T-helper 1 cell treated with Interleukin-12 subunit alpha and Interleukin-12 subunit beta and Interleukin-4 antibody, amounts not matched to agents 30 μg/mL and 1 μg/mL, for 36 hours (primary cell): ENCODE measurements around the gene SLC4A3.
"Not testable (repeated sequence)": the region's sequence is repeated elsewhere in the genome, so short reads cannot be mapped to it uniquely, and the experiment has no call there.

Experiments
- H3K27ac Mint-ChIP-seq: one replicate; pipeline ENCODE4 v1.8.0; 2021; ENCODE audit warnings: mild to moderate bottlenecking, mixed read lengths
- H3K27me3 Mint-ChIP-seq: one replicate; pipeline ENCODE4 v1.8.0; 2021; ENCODE audit warnings: low read depth, mixed read lengths
- H3K36me3 Mint-ChIP-seq: one replicate; pipeline ENCODE4 v1.8.0; 2021; ENCODE audit warnings: low read depth, mixed read lengths
- H3K4me1 Mint-ChIP-seq: one replicate; pipeline ENCODE4 v1.8.0; 2021; ENCODE audit warnings: low read depth, mixed read lengths
- H3K4me3 Mint-ChIP-seq: one replicate; pipeline ENCODE4 v1.8.0; 2021; ENCODE audit warnings: mild to moderate bottlenecking, moderate library complexity, mixed read lengths
- H3K9me3 Mint-ChIP-seq: one replicate; pipeline ENCODE4 v1.8.0; 2021; ENCODE audit warnings: mixed read lengths

Gene SLC4A3

GRCh38 chr2:219664041-219664440 lies 36.6 kb downstream of the SLC4A3 start:
- Mint-ChIP-seq H3K27ac (no peak overlapping the region), H3K4me3 (no peak overlapping the region), H3K4me1 (no peaks in the 10 kb centered on the region), H3K9me3 (no peaks in the 10 kb centered on the region), H3K36me3 (no peaks in the 10 kb centered on the region), H3K27me3 (peaks cover 3% of the 10 kb centered on the region)

GRCh38 chr2:219664944-219665343 lies 37.5 kb downstream of the SLC4A3 start:
- no peak overlapping the region for H3K27ac Mint-ChIP-seq
- no peaks in the 10 kb centered on the region for H3K36me3 Mint-ChIP-seq
- peaks cover 10% of the 10 kb centered on the region for H3K27me3 Mint-ChIP-seq
- no peak overlapping the region for H3K4me3 Mint-ChIP-seq
- no peaks in the 10 kb centered on the region for H3K4me1 Mint-ChIP-seq
- H3K9me3 Mint-ChIP-seq, result no peaks in the 10 kb centered on the region

DNA sequence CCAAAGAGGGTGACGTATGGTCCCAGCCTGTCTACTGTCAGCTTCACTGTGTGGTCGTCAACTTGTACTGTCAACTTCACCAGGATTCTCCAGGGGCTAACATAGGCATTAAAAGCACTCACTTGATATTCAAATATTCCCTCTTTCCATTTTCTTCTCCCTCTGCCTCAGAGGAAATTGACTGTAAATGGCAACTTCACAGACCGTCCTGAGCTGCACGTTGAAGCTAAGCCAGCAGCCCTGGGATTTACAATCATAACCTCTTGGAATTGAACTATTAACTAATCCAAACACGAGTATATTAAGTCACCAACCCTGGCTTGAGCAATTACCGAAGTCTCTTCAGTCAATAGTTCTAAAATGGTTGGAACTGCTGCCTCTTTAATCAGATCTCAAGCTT lies 38.5 kb downstream of the SLC4A3 start:
- Mint-ChIP-seq H3K4me3 (no peak overlapping the region), H3K4me1 (no peaks in the 10 kb centered on the region), H3K27ac (no peak overlapping the region), H3K27me3 (peaks cover 7% of the 10 kb centered on the region), H3K9me3 (no peaks in the 10 kb centered on the region), H3K36me3 (no peaks in the 10 kb centered on the region)

DNA sequence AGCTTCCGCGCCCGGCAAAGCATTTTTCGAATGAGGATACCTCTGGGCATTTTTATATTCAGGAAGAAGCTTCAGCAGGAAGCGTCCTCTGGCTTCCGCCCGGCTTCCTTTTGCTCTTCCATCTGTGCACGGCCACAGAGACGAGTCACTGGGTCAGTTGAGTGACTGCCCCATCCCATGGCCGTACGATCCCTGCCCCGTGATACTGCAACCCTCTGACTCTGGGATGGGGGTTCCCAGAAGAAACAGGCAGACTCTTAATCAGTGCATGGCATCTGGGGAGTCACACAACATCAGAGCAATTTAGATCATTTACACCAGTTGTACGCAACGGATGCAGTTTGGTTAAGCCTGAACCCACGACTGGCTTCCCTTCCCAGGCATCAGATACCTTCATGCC lies 40.9 kb downstream of the SLC4A3 start:
- H3K36me3 Mint-ChIP-seq, result no peaks in the 10 kb centered on the region
- no peak overlapping the region for H3K4me3 Mint-ChIP-seq
- H3K9me3 Mint-ChIP-seq, result no peaks in the 10 kb centered on the region
- no peak overlapping the region for H3K27ac Mint-ChIP-seq
- no peaks in the 10 kb centered on the region for H3K4me1 Mint-ChIP-seq
- peaks cover 7% of the 10 kb centered on the region for H3K27me3 Mint-ChIP-seq

DNA sequence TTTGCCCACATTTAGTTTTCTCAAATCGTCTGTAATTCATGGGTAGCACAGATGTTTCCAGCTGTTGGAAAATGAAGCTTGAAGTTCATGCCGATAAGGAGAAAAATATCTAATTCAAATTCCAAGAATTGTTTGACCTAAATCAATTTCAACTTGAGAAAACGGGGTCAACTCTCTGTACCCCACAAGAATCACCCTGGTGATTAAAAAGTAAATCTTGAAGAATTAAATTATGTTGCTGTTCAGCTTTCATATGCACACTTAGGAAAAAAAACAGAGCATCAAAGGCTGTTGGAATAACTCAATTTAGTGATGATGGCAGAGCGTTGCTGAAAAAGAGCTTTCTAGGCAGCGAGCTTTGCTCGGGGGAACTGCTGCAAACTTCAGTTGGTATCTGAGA lies 43.0 kb downstream of the SLC4A3 start:
- H3K36me3 Mint-ChIP-seq, result no peaks in the 10 kb centered on the region
- no peaks in the 10 kb centered on the region for H3K9me3 Mint-ChIP-seq
- H3K27me3 Mint-ChIP-seq, result peaks cover 11% of the 10 kb centered on the region
- no peak overlapping the region for H3K27ac Mint-ChIP-seq
- H3K4me3 Mint-ChIP-seq, result no peak overlapping the region
- H3K4me1 Mint-ChIP-seq, result no peaks in the 10 kb centered on the region

GRCh38 chr2:219671279-219671678 lies 43.8 kb downstream of the SLC4A3 start:
- Mint-ChIP-seq H3K36me3 (no peaks in the 10 kb centered on the region), H3K27me3 (peaks cover 11% of the 10 kb centered on the region), H3K4me3 (no peak overlapping the region), H3K4me1 (no peaks in the 10 kb centered on the region), H3K9me3 (no peaks in the 10 kb centered on the region), H3K27ac (no peak overlapping the region)

DNA sequence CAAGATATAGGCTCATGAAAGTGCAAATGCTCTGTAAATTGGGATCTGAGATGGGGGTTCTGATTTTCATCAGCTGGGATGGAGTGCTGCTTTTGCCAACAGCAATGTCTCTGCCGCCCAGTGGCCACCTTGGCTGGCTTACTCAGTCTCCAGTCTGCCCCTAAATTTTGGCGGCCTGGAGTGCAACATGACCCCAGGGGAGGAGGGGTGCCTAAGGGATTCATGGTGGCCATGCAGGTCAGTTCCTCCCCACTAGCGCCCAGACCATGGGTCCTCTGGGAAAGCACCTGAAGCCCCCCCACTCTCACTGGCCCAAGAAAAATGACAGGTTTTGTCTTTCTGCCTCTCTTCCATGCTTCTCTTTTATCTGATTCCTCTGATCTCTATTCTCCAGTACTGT lies 45.0 kb downstream of the SLC4A3 start:
- Mint-ChIP-seq H3K27ac (no peak overlapping the region), H3K9me3 (no peaks in the 10 kb centered on the region), H3K4me3 (no peak overlapping the region), H3K4me1 (no peaks in the 10 kb centered on the region), H3K27me3 (peaks cover 11% of the 10 kb centered on the region), H3K36me3 (no peaks in the 10 kb centered on the region)

- no peaks in the 10 kb centered on the region for H3K4me1 Mint-ChIP-seq
- no peaks in the 10 kb centered on the region for H3K36me3 Mint-ChIP-seq
- H3K27ac Mint-ChIP-seq, result no peak overlapping the region
- no peaks in the 10 kb centered on the region for H3K9me3 Mint-ChIP-seq
- H3K27me3 Mint-ChIP-seq, result peaks cover 5% of the 10 kb centered on the region
- no peak overlapping the region for H3K4me3 Mint-ChIP-seq
These were observed 47.8 kb downstream of the SLC4A3 start for GRCh38 chr2:219675221-219675620.

DNA sequence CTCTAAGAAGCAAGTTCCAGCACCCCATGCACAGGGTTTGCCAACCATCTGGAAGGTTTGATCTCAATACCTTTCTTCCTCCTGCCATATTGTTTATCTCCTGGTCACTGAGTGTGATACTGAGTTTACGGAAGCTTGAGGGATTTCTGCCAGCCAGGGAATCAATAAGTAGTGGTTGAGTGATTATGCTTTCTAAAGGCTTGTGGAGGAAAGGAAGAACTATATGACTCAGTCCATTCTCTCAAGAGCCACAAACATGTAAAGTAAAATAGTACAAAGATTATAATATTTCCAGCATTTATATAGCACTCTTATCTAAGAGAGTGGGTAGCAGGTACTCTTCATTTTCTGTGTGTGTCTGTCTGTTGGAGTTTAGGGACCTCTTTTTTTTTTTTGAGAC lies 49.2 kb downstream of the SLC4A3 start:
- no peak overlapping the region for H3K27ac Mint-ChIP-seq
- no peaks in the 10 kb centered on the region for H3K9me3 Mint-ChIP-seq
- H3K36me3 Mint-ChIP-seq, result no peaks in the 10 kb centered on the region
- H3K27me3 Mint-ChIP-seq, result peaks cover 5% of the 10 kb centered on the region
- no peaks in the 10 kb centered on the region for H3K4me1 Mint-ChIP-seq
- no peak overlapping the region for H3K4me3 Mint-ChIP-seq

- H3K4me1 Mint-ChIP-seq, result no peaks in the 10 kb centered on the region
- no peaks in the 10 kb centered on the region for H3K36me3 Mint-ChIP-seq
- peaks cover 16% of the 10 kb centered on the region for H3K27me3 Mint-ChIP-seq
- no peaks in the 10 kb centered on the region for H3K9me3 Mint-ChIP-seq
- no peak overlapping the region for H3K27ac Mint-ChIP-seq
- no peak overlapping the region for H3K4me3 Mint-ChIP-seq
These were observed 51.6 kb downstream of the SLC4A3 start for GRCh38 chr2:219679041-219679440.

GRCh38 chr2:219679571-219679970 lies 52.1 kb downstream of the SLC4A3 start:
- Mint-ChIP-seq H3K27ac (no peak overlapping the region), H3K9me3 (no peaks in the 10 kb centered on the region), H3K36me3 (no peaks in the 10 kb centered on the region), H3K27me3 (peaks cover 21% of the 10 kb centered on the region), H3K4me3 (no peak overlapping the region), H3K4me1 (peaks cover under 1% of the 10 kb centered on the region)

- Mint-ChIP-seq H3K36me3 (peaks cover 1% of the 10 kb centered on the region), H3K4me3 (no peak overlapping the region), H3K4me1 (peaks cover 7% of the 10 kb centered on the region)
These were observed 53.7 kb downstream of the SLC4A3 start for GRCh38 chr2:219680958-219681693.

DNA sequence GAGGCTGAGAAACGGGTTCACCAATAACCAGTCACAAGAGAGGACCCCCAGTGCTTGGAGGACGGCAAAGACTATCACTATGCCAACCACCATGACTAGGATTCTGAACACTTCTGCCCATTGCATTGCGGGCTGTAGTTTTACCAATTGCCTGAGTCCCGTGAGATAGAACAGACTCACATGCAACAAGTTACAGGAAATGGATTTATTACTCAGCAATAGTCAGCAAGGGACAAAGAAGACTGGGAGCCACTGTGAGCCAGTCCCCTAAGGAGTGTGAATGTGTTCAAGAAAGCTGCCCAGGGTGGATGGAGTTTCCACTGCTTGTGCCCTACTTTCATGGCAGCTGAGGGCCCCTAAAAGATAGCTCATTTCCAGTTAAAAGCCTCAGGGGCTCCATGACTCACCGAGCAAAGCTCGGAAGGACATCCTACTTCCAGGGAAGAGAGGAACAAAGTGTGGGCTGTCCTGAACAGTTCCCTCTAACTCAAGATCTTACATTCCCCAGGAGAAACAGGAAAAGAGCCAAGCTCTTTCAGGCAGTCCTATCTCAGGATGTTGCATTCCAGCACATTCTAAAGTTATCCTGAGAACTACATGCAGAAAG lies 54.4 kb downstream of the SLC4A3 start:
- Mint-ChIP-seq H3K27ac (no peak overlapping the region), H3K4me1 (peaks cover 7% of the 10 kb centered on the region), H3K36me3 (peaks cover 1% of the 10 kb centered on the region), H3K27me3 (peaks cover 16% of the 10 kb centered on the region), H3K4me3 (no peak overlapping the region), H3K9me3 (no peaks in the 10 kb centered on the region)

More at GRCh38 chr2:219680958-219681693, 53.7 kb downstream of the SLC4A3 start:
- H3K27me3 Mint-ChIP-seq, result peaks cover 16% of the 10 kb centered on the region
- H3K9me3 Mint-ChIP-seq, result no peaks in the 10 kb centered on the region
- H3K27ac Mint-ChIP-seq, result no peak overlapping the region

- not testable (repeated sequence) for H3K4me1 Mint-ChIP-seq, H3K4me3 Mint-ChIP-seq, H3K36me3 Mint-ChIP-seq, H3K27ac Mint-ChIP-seq, H3K9me3 Mint-ChIP-seq
- peaks cover 20% of the 10 kb centered on the region for H3K27me3 Mint-ChIP-seq
These were observed 56.0 kb downstream of the SLC4A3 start for GRCh38 chr2:219683474-219683873.
